Measurements from ENCODE around the gene AGMO. TPM values are rescaled to one million over a fixed set of nuclear protein-coding genes. Genes with fewer than 3 reads are reported as not detected.

The AGMO gene
- total RNA-seq: 0.93 TPM

GRCh38 chr7:15561835-15562234, at the start of gene AGMO:
Gene AGMO, minus strand, starts transcription at chr7:15562015.

Other genes starting within 250 kb of the AGMO start
- gene MEOX2, start 124.7 kb upstream of the AGMO start, total RNA-seq: 8.3 TPM

Measured in metanephros (tissue), 1 donor.